Tibial nerve (tissue), 4 donors: Measurements from ENCODE around the gene FOXD4.
"Not testable (repeated sequence)": the region's sequence is repeated elsewhere in the genome, so short reads cannot be mapped to it uniquely, and the experiment has no call there.

Experiments
- CTCF ChIP-seq, 5 experiments: fragments of 200-600 bp in 3 of 5; fragments of 450-650 bp in 2 of 5; sonication (generic) in 3 of 5; IDR thresholded peaks; one replicate each; pipeline ENCODE4 v1.5.1; 2016 to 2019; ENCODE audit warnings: antibody characterized with exemption in 5 of 5, mild to moderate bottlenecking in 3 of 5, moderate library complexity in 2 of 5
- EP300 ChIP-seq, 2 donors: sonication (generic); formaldehyde crosslinking; IDR thresholded peaks; one replicate each; pipeline ENCODE4 v1.6.1; 2017; ENCODE audit warnings: antibody characterized with exemption in 2 of 2, mild to moderate bottlenecking in 1 of 2
- POLR2A ChIP-seq, 2 donors: fragments of 450-650 bp; IDR thresholded peaks; one replicate each; pipeline ENCODE4 v1.6.1; 2017; ENCODE audit warnings: antibody characterized with exemption in 2 of 2, mild to moderate bottlenecking in 2 of 2, moderate library complexity in 2 of 2

GRCh38 chr9:151173-151572, 33.0 kb upstream of the FOXD4 start:
- not testable (repeated sequence) for TF ChIP-seq POLR2A, CTCF, EP300 (IDR thresholded peaks at IDR 0.05)
